Loucy (cell line): ENCODE data around the gene PARVG.

Experiments
- CTCF ChIP-seq: fragments of 200-600 bp; sonication (generic); conservative IDR thresholded peaks from 2 replicates; pipeline ENCODE4 v1.5.1; 2014; ENCODE audit warnings: mild to moderate bottlenecking, antibody characterized with exemption, low read length
- EZH2phosphoT487 ChIP-seq: fragments of 200-600 bp; IDR thresholded peaks from 2 replicates; pipeline ENCODE4 v1.6.1; 2018; ENCODE audit warnings: antibody characterized with exemption, mild to moderate bottlenecking, moderate library complexity, borderline replicate concordance

GRCh38 chr22:44244265-44244822, 63.6 kb downstream of the PARVG start:
- TF ChIP-seq CTCF (no peak), EZH2phosphoT487 (no peak)
